Transverse colon (tissue), 4 donors: ENCODE data around the gene JARID2. TPM values are rescaled to one million over a fixed set of nuclear protein-coding genes. Genes with fewer than 3 reads are reported as not detected.

Experiments
- DNase-seq: peaks from one replicate; pipeline ENCODE4 v3.0.0-alpha.2; 2019
- H3K27ac ChIP-seq, 4 donors: fragments of 200-600 bp; sonication (generic); 2 replicates each; pipeline ENCODE4 v1.5.1; 2016 to 2018; ENCODE audit warnings: inconsistent platforms in 4 of 4
- H3K27me3 ChIP-seq: fragments of 200-600 bp; sonication (generic); 2 replicates; pipeline ENCODE4 v1.5.1; 2017; ENCODE audit warnings: inconsistent platforms
- H3K36me3 ChIP-seq, 4 donors: fragments of 200-600 bp; sonication (generic); 2 replicates each; pipeline ENCODE4 v1.5.1; 2017 to 2019; ENCODE audit warnings: inconsistent platforms in 4 of 4
- H3K4me1 ChIP-seq, 4 donors: fragments of 200-600 bp; sonication (generic); 2 replicates each; pipeline ENCODE4 v1.5.1; 2017 to 2020; ENCODE audit warnings: inconsistent platforms in 4 of 4
- H3K4me3 ChIP-seq, 4 donors: fragments of 200-600 bp; sonication (generic); 1 replicate in 1 of 4; 2 replicates in 3 of 4; pipeline versions ENCODE4 v1.5.1 to v1.6.1; 2017 to 2019; ENCODE audit warnings: inconsistent platforms in 4 of 4
- H3K9me3 ChIP-seq, 2 donors: fragments of 200-600 bp; sonication (generic); 2 replicates each; pipeline ENCODE4 v1.5.1; 2017 to 2019; ENCODE audit warnings: inconsistent platforms in 2 of 2
- EP300 ChIP-seq: sonication (generic); formaldehyde crosslinking; IDR thresholded peaks from one replicate; pipeline ENCODE4 v1.6.1; 2017; ENCODE audit warnings: antibody characterized with exemption, low read depth
- POLR2A ChIP-seq: fragments of 450-650 bp; IDR thresholded peaks from one replicate; pipeline ENCODE4 v1.6.1; 2016; ENCODE audit warnings: antibody characterized with exemption, mild to moderate bottlenecking, moderate library complexity
- POLR2AphosphoS5 ChIP-seq, 3 donors: sonication (generic); formaldehyde crosslinking; IDR thresholded peaks; one replicate each; pipeline ENCODE4 v1.6.1; 2016; ENCODE audit warnings: antibody characterized with exemption in 3 of 3
- WGBS, 2 donors: methylation state at CpG; one replicate each; pipeline ENCODE4 v1.1.5; 2018; ENCODE audit warnings: low coverage in 1 of 2; 5-methylcytosine and 5-hydroxymethylcytosine counted together
- in situ Hi-C, 4 donors: fragments of 200-750 bp; cut with MboI; loops; one replicate each; pipeline versions ENCODE4 v1.15.0 to v1.15.1; 2017; ENCODE audit warnings: low sequenced_read_pairs in 3 of 4, low pct_ligation_motif_present in 1 of 4, low pct_unique_long_range_greater_than_20kb in 1 of 4
- intact Hi-C: fragments of 100-400 bp; cut with DNase I; formaldehyde crosslinking; loops from one replicate; pipeline ENCODE4 v1.15.1; 2023; ENCODE audit warnings: low total_unique reads
- total RNA-seq, 4 donors: library from RNA; depleted of rRNA; stranded (reverse); fragments of >200 nt; gene quantifications; one replicate each; pipeline ENCODE4 v1.1.0, GENCODE V29; 2016
- TF ChIP-seq, protein P1 (sequence below), 5 experiments: fragments of 200-600 bp in 3 of 5; fragments of 450-650 bp in 2 of 5; sonication (generic) in 3 of 5; IDR thresholded peaks; 1 replicate in 2 of 5; 2 replicates in 3 of 5; pipeline ENCODE4 v1.5.1; 2016 to 2017; ENCODE audit warnings: antibody characterized with exemption in 5 of 5, inconsistent platforms in 3 of 5, mild to moderate bottlenecking in 2 of 5, moderate library complexity in 1 of 5

JARID2 gene
- total RNA-seq, 4 donors from 2014 or later: 9.4 to 18.7 (median 10.9) TPM

DNA sequence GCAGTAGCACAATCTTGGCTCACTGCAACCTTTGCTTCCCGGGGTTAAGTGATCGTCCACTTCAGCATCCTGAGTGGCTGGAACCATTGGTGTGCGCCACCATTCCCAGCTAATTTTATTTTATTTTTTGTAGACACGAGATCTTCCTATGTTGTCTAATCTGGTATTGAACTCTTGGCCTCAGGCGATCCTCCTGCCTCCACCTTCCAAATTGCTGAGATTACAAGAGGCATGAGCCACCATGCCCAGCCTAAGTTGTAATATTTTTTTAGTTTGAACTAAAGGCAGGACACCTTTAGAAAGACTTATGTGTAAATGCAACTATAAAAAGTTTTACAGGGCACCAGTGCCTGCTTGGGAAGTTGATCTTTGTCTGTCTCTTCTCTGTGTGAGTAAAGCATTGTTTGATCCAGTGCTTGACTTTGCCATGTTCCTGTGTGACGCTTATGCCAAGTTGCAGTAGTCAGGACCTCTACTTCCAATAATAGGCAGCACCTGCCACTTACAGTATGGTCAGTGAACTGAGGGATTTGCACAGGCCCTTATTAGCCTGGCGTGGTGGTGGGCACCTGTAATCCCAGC, 46.9 kb downstream of the JARID2 start:
- H3K9me3 ChIP-seq: no peaks in the 10 kb centered on the region
- no peaks in the 10 kb centered on the region for H3K36me3 ChIP-seq
- H3K27ac ChIP-seq: no peak overlapping the region
- 94 to 97% methylated on average over 6 to 7 of the region's 7 CpGs for WGBS, 2 donors
- TF ChIP-seq, protein P1, sequence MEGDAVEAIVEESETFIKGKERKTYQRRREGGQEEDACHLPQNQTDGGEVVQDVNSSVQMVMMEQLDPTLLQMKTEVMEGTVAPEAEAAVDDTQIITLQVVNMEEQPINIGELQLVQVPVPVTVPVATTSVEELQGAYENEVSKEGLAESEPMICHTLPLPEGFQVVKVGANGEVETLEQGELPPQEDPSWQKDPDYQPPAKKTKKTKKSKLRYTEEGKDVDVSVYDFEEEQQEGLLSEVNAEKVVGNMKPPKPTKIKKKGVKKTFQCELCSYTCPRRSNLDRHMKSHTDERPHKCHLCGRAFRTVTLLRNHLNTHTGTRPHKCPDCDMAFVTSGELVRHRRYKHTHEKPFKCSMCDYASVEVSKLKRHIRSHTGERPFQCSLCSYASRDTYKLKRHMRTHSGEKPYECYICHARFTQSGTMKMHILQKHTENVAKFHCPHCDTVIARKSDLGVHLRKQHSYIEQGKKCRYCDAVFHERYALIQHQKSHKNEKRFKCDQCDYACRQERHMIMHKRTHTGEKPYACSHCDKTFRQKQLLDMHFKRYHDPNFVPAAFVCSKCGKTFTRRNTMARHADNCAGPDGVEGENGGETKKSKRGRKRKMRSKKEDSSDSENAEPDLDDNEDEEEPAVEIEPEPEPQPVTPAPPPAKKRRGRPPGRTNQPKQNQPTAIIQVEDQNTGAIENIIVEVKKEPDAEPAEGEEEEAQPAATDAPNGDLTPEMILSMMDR (IDR thresholded peaks at IDR 0.05): no peak
- no peak for TF ChIP-seq POLR2AphosphoS5 (IDR thresholded peaks at IDR 0.05)
- no peak for TF ChIP-seq POLR2A
- TF ChIP-seq EP300: no peak
- no peak overlapping the region for H3K4me3 ChIP-seq
- no peaks in the 10 kb centered on the region for H3K27me3 ChIP-seq
- intact Hi-C loops (no loop called here), in situ Hi-C loops (no loop called here)
- DNase-seq: no peak
- peaks cover 6 to 41% (median 28%) of the 10 kb centered on the region in 4 donors for H3K4me1 ChIP-seq

DNA sequence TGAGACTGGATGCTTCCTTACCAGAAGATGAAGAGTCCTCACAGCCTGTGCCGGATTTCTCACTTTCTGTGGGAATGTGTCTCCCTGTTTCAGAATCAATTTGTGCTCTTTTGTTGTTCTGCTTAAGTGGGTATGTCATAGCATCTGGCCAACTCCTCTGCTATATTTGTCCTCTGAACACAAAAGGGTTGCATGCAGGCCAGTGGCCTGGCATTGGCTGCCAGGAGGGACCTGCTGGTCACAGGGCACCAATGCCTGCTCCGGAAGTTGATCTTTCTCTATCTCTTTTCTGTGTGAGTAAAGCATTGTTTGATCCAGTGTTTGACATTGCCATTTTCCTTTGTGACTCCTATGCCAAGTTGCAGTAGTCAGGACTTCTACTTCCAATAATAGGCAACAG, 47.8 kb downstream of the JARID2 start:
- intact Hi-C loops: no loop called here
- peaks cover 6 to 48% (median 31%) of the 10 kb centered on the region in 4 donors for H3K4me1 ChIP-seq
- WGBS, 2 donors: 95% methylated on average over 2 of the region's 2 CpGs; no CpG with 5 or more reads in 1 of the 2 donors
- H3K36me3 ChIP-seq: no peaks in the 10 kb centered on the region
- in situ Hi-C loops: no loop called here
- H3K27ac ChIP-seq: no peak overlapping the region
- no peaks in the 10 kb centered on the region for H3K27me3 ChIP-seq
- TF ChIP-seq, protein P1 (IDR thresholded peaks at IDR 0.05): no peak
- TF ChIP-seq POLR2AphosphoS5 (IDR thresholded peaks at IDR 0.05): no peak
- no peak for TF ChIP-seq POLR2A
- no peak for TF ChIP-seq EP300
- H3K9me3 ChIP-seq: no peaks in the 10 kb centered on the region
- no peak for DNase-seq
- no peak overlapping the region for H3K4me3 ChIP-seq

DNA sequence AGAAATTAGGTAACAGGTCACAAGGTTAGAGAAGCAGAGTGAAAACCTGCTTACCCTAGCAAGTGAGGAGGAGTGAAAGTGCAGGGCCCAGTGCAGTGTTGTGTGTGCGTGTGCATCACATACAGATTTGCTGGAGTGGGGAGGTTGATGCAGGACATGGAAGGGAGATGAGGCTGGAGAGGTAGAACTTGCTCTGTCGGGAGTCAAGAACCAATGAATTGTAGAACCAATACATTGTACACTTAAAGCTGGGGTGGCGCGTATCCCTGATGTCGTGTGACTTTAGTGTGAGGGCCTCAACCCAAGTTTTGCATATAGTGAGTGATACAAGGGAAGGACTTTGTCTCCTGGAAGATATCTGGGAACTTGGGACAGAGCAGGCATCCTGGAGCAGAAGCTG, 48.6 kb downstream of the JARID2 start:
- TF ChIP-seq POLR2A: no peak
- TF ChIP-seq EP300: no peak
- TF ChIP-seq, protein P1 (IDR thresholded peaks at IDR 0.05): no peak
- no peaks in the 10 kb centered on the region for H3K27me3 ChIP-seq
- no peak overlapping the region for H3K27ac ChIP-seq
- in situ Hi-C loops: no loop called here
- WGBS, 2 donors: 98 to 100% methylated on average over 4 to 5 of the region's 5 CpGs
- no peak overlapping the region for H3K4me3 ChIP-seq
- intact Hi-C loops: no loop called here
- H3K36me3 ChIP-seq: no peaks in the 10 kb centered on the region
- H3K9me3 ChIP-seq: no peaks in the 10 kb centered on the region
- DNase-seq: no peak
- peaks cover 3 to 43% (median 25%) of the 10 kb centered on the region in 4 donors for H3K4me1 ChIP-seq

DNA sequence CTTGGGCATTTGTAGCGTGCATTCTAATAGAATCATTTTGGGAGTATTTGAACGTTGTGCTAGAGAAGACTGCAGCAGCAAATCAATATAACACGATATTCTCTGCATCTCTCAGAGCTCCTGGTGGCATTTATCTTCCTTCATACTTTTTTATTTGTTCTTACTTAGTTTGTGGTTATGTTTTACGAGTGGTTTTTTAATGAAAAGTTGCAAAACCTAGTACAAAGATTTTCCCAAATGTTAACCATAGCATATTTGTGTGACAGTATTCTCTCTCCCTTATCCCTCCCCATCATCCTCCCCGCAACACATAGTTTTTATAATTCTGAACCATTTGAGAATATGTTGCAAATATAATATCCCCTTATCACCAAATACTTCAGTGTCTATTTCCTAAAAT, 50.4 kb downstream of the JARID2 start:
- Histone ChIP-seq H3K27ac (no peak overlapping the region), H3K36me3 (no peaks in the 10 kb centered on the region), H3K4me3 (no peak overlapping the region), H3K4me1 (peaks cover 0 to 48% (median 19%) of the 10 kb centered on the region in 4 donors), H3K27me3 (no peaks in the 10 kb centered on the region), H3K9me3 (no peaks in the 10 kb centered on the region)
- TF ChIP-seq POLR2A: no peak
- TF ChIP-seq EP300: no peak
- TF ChIP-seq, protein P1 (IDR thresholded peaks at IDR 0.05): no peak
- no peak for TF ChIP-seq POLR2AphosphoS5 (IDR thresholded peaks at IDR 0.05)
- intact Hi-C loops (no loop called here), in situ Hi-C loops (no loop called here)
- WGBS, 2 donors: 71 to 78% methylated on average over 5 of the region's 5 CpGs
- DNase-seq: no peak
